ENCODE data around the gene C1orf35. TPM values are rescaled to one million over a fixed set of nuclear protein-coding genes. Genes with fewer than 3 reads are reported as not detected.
A peak's percentile ranks its signal among the peaks of the same experiment; 100 is the strongest.
"Not testable (repeated sequence)": the region's sequence is repeated elsewhere in the genome, so short reads cannot be mapped to it uniquely, and the experiment has no call there.

The C1orf35 gene
- total RNA-seq, 1 donor from 2014 or later, result 16.5 TPM

DNA sequence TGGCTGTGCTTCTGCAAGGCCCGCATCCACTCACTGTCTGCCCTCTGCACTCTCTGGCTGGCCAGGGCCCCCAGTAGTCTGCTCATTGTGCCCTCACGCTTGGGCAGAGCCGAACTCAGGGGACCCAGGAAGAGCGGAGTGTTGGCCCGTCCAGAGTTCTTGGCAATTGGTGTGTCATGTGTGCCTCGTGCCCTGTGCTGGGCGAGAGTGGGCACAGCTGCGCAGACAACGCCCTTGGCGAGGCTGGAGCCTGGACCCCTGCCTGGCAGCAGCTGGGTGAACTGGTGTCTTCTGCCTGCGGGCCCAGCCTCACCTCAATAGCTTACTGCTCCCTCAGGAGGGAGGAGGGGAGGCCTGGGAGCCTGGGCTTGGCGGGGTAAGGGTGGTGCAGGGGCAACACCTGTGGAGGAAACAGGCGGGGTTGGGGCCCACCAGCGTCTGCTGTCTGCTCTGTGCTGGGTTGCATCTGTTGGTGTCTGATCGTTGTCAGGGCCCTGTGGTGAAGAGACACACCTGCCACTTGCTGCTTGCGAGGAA, 39.1 kb upstream of the C1orf35 start:
- peak; percentile 48 for DNase-seq (ENCODE audit: low spot score)

DNA sequence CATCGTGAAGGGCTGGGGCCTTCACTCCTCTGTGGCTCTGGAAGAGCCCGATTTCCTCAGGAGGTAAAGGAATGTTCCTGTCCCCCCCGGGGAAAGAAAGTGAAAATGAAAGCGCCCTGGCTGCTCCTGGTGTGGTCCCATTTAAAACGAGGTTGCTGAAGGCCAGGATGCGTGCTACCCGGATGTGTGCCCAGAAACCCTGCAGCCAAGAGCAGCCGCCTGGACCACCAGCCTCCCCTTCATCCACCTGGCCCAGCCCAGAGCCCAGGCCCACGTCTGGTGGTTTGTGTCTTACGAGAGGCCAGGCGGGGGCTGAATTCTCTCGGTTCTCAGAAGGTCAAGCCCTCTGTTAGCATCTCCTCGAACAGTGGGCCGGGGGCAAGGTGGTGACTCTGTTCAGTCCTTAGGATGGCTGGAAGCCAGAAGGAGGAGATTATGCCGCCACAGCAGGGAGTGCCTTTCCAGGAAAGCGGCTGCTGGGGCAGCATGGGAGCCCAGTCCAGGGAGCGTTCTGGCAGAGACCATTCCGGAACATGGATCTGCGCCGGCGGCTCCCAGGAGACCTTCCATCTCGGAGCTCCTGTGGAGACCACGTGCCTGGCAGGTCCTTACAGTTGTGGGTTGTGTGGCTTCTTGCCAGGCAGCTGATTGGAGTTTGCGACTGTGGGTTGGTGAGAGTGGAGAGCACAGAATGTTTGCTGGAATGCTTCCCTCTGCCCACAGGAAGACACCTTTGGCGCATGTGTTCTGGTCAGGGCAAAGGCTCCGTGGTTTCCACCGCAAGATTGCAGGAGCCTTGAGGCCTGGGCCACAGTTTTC, 38.3 kb upstream of the C1orf35 start:
- DNase-seq (ENCODE audit: low spot score), result peak; percentile 48

DNA sequence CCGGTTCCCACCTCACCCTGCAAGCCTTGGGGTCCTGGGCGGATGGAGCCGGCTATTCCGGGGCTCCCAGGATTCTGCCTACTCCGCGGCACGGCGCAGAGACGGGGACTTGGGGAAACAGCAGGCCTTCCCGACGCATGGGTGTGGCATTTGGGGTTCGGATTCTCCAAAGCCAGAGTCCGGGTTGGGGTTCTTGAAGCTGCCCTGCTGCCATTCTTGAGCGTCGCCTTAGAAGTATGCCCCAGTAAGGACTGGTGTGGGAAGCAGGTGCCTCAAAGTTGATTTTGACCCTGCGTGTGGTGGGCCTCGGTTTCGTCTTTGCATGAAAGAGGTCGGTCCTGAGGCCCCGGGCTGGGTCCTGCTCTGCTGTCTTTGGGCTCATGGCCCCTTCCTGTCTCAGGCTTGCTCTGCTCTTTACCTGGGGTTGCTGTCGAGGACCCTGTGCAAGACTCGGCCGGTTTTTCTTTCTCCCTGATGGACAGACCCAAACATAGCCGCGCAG, 37.6 kb upstream of the C1orf35 start:
- DNase-seq (ENCODE audit: low spot score), result no peak

DNA sequence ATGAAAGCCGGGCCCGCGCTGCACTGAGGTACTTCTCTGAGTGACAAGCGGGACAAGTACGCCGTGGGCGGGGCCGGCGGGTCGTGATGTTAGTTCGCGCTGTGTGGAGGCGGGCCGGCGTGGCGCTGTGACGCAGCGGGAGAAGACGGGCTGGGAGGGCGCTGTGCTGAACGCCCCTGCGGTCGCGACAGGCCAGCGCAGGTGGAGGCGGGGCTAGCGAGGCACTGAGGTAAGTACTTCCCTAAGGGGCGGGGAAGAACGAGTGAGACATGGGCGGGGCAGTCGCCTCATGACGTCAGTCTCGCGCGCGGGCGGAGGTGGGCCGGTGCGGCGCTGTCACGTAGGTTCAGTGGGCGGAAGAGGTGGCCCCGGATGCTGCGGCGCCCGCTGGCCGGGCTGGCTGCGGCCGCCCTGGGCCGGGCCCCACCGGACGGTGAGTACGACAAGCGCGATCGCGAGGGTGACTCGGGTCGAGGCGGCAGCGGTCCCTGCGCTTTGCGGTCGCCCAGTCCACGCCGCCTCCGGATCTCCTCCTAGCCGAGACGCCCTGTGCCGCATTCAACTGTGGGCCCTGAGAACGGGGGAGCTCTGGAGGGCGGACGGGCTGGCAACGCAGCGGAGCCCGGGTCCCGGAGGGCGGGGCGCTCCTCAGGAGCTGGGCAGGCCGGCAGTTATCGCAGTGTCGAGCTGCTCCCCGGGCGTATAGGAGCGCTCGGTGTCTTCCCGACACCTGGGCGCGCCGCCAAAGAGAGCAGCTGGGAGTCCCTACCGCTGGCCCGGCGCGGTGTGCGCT, 37.0 kb upstream of the C1orf35 start, which contains the start of gene GUK1:
Gene GUK1 (plus strand): TSS at position 349 of the 793 bp plus-strand sequence. CDS start 24 bp downstream, at position 373.
- peak; percentile 100 for DNase-seq (ENCODE audit: low spot score)

DNA sequence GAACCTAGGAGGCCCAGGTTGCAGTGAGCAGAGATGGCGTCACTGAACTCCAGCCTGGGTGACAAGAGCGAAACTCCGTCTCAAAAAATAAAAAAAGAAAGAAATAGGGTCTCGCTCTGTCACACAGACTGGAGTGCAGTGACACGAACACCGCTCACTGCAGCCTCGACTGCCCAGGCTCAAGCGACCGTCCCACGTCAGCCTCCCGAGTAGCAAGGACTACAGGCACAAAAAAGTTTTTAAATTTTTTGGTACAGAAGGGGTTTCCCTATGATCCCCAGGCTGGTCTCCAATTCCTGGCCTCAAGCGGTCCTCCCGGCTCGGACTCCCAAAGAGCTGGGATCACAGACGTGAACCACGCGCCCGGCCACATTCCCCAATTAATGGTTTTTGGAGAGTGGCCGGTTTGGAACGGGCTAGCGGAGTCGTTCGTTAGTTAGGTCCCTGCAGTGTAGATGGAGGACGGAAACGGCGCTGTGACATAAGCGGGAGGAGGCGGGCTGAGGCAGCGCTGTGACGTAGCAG, 36.3 kb upstream of the C1orf35 start:
- DNase-seq (ENCODE audit: low spot score), result no peak

- no peak for DNase-seq (ENCODE audit: low spot score)
Observed at GRCh38 chr1:228136901-228137300, 33.8 kb upstream of the C1orf35 start.

DNA sequence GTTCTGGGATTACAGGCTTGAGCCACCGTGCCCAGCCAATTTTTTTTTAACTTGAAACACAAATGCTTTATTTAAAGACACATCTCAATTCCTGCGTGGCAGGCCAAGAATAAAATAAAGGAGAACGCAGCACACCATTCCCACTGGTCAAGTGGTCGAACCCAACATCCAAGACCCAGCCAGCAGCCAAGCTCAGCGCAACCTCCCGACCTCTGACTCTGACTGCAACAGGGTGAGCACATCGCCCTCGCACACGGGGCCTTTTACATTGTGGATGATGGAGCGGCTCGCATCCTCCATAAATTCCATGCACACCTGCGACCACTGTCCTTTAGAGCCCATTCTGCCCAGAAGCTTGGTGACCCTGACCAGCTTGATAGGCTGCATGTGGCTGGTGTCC, 31.5 kb upstream of the C1orf35 start:
- DNase-seq (ENCODE audit: low spot score), result no peak

GRCh38 chr1:228131766-228132165, 28.6 kb upstream of the C1orf35 start:
- no peak for DNase-seq (ENCODE audit: low spot score)

GRCh38 chr1:228125185-228125584, 22.1 kb upstream of the C1orf35 start:
- no peak for DNase-seq (ENCODE audit: low spot score)

DNA sequence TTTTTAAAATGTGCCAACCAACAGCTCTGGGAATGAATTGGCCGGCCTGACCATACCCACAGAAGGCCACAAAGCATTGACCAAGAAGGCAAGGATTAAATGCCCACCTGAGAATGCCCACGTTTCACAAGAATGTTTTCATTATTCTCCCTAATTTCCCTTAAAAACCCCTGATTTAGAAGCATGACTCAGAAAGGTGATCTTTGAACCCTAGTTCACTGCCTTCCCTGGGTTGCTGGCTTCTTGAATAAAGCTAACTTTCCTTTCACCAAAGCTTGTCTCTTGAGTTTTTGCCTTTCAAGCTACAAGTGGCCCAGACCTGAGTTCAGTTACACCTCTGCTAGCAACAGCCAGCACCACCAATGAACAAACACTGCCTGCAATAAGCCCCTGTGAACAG, 20.4 kb upstream of the C1orf35 start:
- no peak for DNase-seq (ENCODE audit: low spot score)

- no peak for DNase-seq (ENCODE audit: low spot score)
Observed at GRCh38 chr1:228122921-228123441, 19.9 kb upstream of the C1orf35 start.

DNA sequence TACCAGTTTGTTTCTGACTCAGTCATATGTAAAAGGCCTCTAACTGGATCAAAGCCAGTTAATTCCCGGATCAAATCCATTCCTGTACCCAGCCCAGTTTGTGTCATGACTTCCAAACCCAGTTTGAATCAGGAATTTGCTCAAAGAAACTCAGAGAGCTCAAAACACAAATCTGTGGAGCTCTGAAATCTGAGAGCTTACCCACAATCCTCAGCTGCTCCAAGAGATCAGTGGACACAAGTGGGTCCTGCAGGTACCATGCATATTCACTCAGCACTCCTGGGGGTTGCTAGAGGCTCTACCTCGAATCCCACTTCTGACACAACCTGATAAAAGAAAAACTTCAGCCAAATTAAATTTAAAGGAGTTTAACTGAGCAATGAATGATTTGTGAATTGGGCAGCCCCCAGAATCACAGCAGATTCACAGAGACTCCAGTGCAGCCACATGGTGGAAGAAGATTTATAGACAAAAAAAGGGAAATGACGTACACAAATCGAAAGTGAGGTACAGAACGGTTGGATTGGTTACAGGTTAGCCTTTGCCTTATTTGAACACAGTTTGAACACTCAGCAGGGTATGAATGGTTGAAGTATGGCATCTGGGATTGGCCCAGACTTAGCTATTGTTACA, 17.8 kb upstream of the C1orf35 start:
- DNase-seq (ENCODE audit: low spot score), result no peak

- DNase-seq (ENCODE audit: low spot score), result no peak
Observed at GRCh38 chr1:228120351-228120750, 17.2 kb upstream of the C1orf35 start.

DNA sequence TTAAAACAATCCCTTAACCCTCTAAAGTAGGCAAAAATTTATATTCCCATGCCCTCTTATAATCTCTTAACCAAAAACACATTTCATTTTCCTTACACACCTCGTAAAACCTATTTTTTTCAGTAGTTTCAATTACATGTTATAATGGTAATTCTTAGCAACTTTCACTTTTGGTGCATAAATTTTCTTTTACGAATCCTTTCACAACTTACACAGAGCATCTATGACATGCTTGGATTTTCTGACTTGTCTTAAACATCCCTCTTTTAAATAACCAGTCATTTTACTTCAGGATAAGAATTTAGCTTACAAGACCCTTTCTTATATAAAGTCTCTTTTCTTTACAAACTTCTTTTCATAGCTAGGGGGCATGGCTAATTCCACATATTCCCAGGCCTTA, 14.9 kb upstream of the C1orf35 start:
- DNase-seq (ENCODE audit: low spot score), result no peak

GRCh38 chr1:228117335-228117734, 14.2 kb upstream of the C1orf35 start:
- no peak for DNase-seq (ENCODE audit: low spot score)

- DNase-seq (ENCODE audit: low spot score), result no peak
Observed at GRCh38 chr1:228114827-228115226, 11.7 kb upstream of the C1orf35 start.

DNA sequence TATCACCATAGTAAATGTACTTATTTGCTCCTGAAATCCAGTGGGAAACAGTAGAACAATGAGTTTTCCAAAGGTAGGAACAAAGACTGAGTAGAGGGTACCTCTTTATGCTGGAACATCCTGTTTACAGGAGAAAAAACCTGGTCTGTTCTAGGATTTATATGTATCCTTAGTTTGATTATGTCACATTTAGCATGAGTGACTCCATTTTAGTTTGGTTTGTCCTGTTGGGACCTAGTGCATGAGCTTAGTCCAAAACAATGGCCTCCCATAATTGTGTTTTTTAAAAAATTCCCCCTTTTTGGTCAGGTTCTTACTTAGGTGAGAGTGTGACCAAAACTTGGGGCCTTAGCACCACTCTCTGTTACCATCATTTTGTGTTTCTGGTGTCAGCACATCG, 9.5 kb upstream of the C1orf35 start:
- DNase-seq (ENCODE audit: low spot score), result no peak

DNA sequence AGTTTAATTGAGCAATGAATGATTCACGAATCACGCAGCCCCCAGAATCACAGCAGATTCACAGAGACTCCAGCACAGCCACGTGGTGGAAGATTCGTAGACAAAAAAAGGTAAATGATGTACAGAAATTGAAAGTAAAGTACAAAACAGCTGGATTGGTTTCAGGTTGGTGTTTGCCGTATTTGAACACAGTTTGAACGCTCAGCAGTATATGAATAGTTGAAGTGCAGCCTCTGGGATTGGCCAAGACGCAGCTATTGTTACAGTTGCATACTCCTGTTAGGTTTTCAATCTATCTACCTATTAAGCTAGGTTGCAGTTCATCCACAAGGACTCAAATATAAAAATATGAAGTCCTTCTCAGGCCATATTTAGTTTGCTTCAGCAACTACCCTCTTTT, 9.0 kb upstream of the C1orf35 start:
- no peak for DNase-seq (ENCODE audit: low spot score)

DNA sequence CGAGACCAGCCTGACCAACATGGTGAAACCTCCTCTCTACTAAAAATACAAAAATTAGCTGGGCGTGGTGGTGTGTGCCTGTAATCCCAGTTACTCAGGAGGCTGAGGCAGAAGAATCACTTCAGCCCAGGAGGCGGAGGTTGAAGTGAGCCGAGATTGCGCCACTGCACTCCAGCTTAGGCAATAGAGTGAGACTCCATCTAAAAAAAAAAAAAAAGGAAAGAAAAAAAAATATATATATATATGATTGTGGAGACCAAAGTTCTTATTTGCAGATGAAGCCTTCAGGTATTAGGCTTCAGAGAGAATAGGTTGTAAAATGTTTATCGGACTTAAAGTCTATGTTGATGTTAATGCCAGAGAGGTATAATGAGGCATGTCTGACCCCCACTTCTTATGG, 8.2 kb upstream of the C1orf35 start:
- DNase-seq (ENCODE audit: low spot score), result not testable (repeated sequence)

DNA sequence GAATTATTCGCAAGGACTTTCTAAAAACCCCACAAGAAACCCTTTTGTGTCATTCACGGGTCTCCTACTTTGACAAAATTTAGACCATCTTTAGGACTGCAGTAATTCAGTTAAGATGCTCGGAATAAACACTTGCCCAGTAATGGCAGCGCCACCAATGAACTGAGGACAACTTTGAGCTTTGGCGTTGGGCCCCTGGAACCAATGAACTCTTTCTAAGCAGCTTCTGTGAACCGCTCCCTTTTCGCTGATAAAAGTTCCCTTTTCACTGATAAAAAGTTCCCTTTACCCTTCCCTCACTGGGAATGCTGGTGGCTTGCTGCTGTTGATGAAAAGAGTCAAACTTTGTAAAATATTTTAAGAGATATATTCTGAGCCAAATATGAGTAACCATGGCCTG, 7.4 kb upstream of the C1orf35 start:
- DNase-seq (ENCODE audit: low spot score), result no peak

DNA sequence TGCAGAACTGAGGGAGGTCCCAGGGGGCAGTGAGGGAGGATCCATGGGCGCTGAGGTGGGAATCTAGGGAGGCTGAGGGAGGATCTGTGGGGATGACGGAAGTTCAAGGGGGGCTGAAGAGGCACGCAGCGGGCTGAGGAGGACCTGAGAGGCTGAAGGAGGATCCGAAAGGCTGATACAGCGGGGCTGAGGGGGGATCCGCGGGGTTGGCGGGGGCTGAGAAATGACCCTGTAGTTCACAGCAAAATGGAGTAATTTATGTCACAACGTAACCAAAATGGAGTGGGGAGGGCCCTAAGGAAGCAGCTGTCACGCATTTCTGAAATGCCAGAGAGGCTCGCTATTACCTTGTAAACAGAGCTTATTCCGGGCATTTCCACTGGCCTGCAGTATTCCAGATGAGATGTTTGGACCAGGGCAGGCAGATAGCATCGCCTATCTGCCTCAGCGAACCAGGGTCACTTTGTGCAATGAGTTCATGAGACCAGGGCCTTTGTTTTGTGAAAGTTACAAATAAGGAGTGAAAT, 6.9 kb upstream of the C1orf35 start:
- DNase-seq (ENCODE audit: low spot score), result no peak

Data from ureter (tissue), 1 donor.